ENCODE measurements around the gene XRN1.
"Not testable (repeated sequence)": the region's sequence is repeated elsewhere in the genome, so short reads cannot be mapped to it uniquely, and the experiment has no call there.

XRN1 gene

GRCh38 chr3:142348460-142348859 is 99.4 kb downstream of the XRN1 start:
- in situ Hi-C loops (cut with MboI; ENCODE audit: low pct_unique_long_range_greater_than_20kb, low sequenced_read_pairs, unreplicated experiment) = no loop called here
- no peak for DNase-seq (ENCODE audit: low spot score)
- no peak for TF ChIP-seq CTCF (IDR thresholded peaks at IDR 0.05; ENCODE audit: extremely low read depth, insufficient read depth, missing control alignments)

- TF ChIP-seq CTCF (IDR thresholded peaks at IDR 0.05; ENCODE audit: extremely low read depth, insufficient read depth, missing control alignments) = no peak
- in situ Hi-C loops (cut with MboI; ENCODE audit: low pct_unique_long_range_greater_than_20kb, low sequenced_read_pairs, unreplicated experiment) = no loop called here
- no peak for DNase-seq (ENCODE audit: low spot score)
Measured at GRCh38 chr3:142337994-142338393, 109.8 kb downstream of the XRN1 start.

- in situ Hi-C loops (cut with MboI; ENCODE audit: low pct_unique_long_range_greater_than_20kb, low sequenced_read_pairs, unreplicated experiment) = no loop called here
- TF ChIP-seq CTCF (IDR thresholded peaks at IDR 0.05; ENCODE audit: extremely low read depth, insufficient read depth, missing control alignments) = no peak
- no peak for DNase-seq (ENCODE audit: low spot score)
Measured at GRCh38 chr3:142332390-142332789, 115.4 kb downstream of the XRN1 start.

GRCh38 chr3:142324275-142324953 is 123.4 kb downstream of the XRN1 start:
- DNase-seq (ENCODE audit: low spot score); in situ Hi-C loops (cut with MboI; ENCODE audit: low pct_unique_long_range_greater_than_20kb, low sequenced_read_pairs, unreplicated experiment): not testable (repeated sequence)

- in situ Hi-C loops (cut with MboI; ENCODE audit: low pct_unique_long_range_greater_than_20kb, low sequenced_read_pairs, unreplicated experiment) = no loop called here
- TF ChIP-seq CTCF (IDR thresholded peaks at IDR 0.05; ENCODE audit: extremely low read depth, insufficient read depth, missing control alignments) = no peak
- DNase-seq (ENCODE audit: low spot score) = no peak
Measured at GRCh38 chr3:142319912-142320311, 127.9 kb downstream of the XRN1 start.

GRCh38 chr3:142319094-142319493 is 128.7 kb downstream of the XRN1 start:
- DNase-seq (ENCODE audit: low spot score) = no peak
- in situ Hi-C loops (cut with MboI; ENCODE audit: low pct_unique_long_range_greater_than_20kb, low sequenced_read_pairs, unreplicated experiment) = no loop called here

More at GRCh38 chr3:142319094-142319493, 128.7 kb downstream of the XRN1 start:
- TF ChIP-seq CTCF (IDR thresholded peaks at IDR 0.05; ENCODE audit: extremely low read depth, insufficient read depth, missing control alignments) = no peak
